ENCODE results near the gene MAP7.

DNA sequence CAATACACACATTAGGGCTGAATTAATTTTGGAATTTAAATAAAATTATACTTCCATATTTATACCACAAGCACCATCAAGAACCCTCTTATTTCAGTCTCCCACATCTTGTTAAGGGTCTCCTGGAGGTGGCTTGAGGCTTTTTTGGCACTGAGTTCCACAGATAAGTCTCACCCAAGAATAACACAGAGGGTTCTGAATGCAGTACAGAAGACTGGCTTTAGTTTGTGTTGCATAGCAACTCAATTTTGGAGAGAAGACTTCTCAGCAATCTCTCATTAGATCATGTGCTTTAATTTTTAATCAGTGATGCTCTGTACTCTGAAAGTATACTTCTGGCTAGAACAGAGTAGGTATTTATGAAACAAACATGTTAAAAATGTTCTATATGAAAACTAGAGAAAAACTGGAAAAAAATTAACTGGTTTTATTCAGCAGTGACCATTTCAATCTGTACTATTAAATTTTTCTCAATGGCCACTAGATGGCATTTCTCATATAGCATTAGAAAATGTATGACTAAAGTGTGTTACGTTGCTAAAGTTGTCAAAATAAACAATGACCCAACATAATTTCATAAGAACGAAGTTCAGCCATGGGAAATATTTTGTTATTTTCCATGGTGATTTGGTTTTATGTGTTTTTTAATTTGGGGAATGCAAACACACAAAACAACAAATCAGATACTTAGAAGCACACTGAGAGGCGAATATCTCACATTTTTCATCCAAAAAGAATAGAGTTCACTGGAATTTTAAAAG lies 32.7 kb upstream of the MAP7 start:
- TF ChIP-seq, protein P1, sequence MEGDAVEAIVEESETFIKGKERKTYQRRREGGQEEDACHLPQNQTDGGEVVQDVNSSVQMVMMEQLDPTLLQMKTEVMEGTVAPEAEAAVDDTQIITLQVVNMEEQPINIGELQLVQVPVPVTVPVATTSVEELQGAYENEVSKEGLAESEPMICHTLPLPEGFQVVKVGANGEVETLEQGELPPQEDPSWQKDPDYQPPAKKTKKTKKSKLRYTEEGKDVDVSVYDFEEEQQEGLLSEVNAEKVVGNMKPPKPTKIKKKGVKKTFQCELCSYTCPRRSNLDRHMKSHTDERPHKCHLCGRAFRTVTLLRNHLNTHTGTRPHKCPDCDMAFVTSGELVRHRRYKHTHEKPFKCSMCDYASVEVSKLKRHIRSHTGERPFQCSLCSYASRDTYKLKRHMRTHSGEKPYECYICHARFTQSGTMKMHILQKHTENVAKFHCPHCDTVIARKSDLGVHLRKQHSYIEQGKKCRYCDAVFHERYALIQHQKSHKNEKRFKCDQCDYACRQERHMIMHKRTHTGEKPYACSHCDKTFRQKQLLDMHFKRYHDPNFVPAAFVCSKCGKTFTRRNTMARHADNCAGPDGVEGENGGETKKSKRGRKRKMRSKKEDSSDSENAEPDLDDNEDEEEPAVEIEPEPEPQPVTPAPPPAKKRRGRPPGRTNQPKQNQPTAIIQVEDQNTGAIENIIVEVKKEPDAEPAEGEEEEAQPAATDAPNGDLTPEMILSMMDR (IDR thresholded peaks at IDR 0.05; ENCODE audit: low read depth, low read length, poor library complexity, severe bottlenecking), result peak; percentile 66
- TF ChIP-seq EZH2phosphoT487 (IDR thresholded peaks at IDR 0.05; ENCODE audit: borderline replicate concordance, low read length), result no peak

Data from DOHH2 (cell line).